Measurements from ENCODE around the gene ZNF766.

- TF ChIP-seq, protein P1, sequence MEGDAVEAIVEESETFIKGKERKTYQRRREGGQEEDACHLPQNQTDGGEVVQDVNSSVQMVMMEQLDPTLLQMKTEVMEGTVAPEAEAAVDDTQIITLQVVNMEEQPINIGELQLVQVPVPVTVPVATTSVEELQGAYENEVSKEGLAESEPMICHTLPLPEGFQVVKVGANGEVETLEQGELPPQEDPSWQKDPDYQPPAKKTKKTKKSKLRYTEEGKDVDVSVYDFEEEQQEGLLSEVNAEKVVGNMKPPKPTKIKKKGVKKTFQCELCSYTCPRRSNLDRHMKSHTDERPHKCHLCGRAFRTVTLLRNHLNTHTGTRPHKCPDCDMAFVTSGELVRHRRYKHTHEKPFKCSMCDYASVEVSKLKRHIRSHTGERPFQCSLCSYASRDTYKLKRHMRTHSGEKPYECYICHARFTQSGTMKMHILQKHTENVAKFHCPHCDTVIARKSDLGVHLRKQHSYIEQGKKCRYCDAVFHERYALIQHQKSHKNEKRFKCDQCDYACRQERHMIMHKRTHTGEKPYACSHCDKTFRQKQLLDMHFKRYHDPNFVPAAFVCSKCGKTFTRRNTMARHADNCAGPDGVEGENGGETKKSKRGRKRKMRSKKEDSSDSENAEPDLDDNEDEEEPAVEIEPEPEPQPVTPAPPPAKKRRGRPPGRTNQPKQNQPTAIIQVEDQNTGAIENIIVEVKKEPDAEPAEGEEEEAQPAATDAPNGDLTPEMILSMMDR (IDR thresholded peaks at IDR 0.05; ENCODE audit: insufficient read depth, low read length, poor library complexity, severe bottlenecking) = peak; percentile 86
- TF ChIP-seq EZH2phosphoT487 (conservative IDR thresholded peaks at IDR 0.05; ENCODE audit: low read length) = no peak
Measured at GRCh38 chr19:52237771-52238400, 31.5 kb upstream of the ZNF766 start.
